GM15510 (cell line): Measurements from ENCODE around the gene CNMD.

Experiments
- POLR2A ChIP-seq: IDR thresholded peaks from 3 replicates; pipeline ENCODE4 v1.6.1; 2011; ENCODE audit warnings: borderline replicate concordance; ENCODE audit not compliant: insufficient read length; ENCODE audit errors: extremely low read depth

The CNMD gene

DNA sequence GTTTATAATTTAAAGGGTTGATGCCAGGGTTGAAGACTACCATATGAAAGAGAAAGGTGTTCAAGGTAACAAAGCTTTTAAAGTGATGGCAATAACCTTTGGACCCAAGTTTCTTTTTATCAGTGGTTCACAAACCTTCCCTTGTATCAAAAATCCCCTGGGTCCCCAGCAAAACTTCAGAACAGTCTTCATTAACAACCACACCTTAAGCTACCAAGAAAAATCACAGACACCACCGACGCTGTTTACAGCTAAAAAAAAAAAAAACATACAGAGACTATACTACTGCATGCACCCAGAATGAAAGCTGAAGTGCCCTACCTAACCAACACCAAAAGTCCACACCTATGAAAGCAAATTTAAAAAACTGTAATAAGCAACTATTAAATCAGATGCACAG lies 13.4 kb downstream of the CNMD start:
- TF ChIP-seq POLR2A = no peak

DNA sequence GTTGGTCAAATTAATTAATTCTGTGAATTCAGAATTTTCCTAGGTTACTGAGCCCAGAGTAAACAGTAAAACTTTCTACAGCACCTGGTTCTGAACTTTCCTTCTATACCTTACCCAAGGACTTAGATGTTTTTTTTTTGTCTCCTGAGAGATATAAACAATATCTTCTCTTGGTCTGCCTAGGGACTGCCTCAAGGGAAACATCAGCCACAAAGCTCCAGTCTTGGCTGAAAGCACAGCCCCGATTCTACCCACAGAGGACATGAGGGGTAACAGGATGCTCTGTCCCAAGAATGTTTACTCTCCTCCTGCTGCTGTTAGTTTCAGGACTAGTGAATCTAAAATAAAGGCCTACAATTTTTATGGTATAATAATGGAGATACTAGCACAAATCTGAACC lies 14.3 kb downstream of the CNMD start:
- TF ChIP-seq POLR2A = no peak

DNA sequence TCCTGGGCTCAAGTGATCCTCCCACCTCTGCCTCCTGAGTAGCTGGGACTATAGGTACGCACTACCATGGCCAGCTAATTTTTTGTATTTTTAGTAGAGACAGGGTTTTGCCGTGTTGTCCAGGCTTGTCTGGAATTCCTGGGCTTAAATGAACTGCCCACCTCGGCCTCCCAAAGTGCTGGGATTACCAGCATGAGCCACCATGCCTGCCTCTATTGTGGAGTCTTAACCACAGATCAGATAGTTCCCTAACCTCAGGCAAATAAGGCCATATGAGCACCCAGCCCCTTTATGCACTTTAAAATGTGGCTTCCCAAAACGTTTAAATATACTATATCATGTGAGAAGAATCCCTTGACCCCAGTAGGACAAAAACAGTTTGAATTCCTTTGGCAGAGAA lies 16.4 kb downstream of the CNMD start:
- TF ChIP-seq POLR2A = no peak

DNA sequence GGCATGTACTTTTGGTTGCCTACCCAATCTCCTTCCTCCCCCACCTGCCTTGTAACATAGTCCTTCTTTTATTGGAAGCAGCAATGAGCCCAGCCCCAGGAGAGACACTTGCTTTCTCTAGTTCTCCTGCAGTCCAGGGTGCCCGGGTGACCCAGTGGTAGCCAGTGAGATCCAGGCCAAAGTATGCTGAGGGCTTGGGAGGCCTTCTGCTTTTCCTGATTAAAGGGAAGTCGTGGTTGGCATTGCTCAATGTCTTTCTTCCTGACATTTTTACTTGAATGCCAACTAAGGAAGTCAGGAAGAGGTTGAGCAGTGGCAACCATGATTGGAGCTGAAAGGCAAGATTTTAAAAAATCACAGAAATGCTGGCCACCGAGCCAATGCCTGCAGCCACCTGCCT lies 25.7 kb downstream of the CNMD start:
- TF ChIP-seq POLR2A = no peak

DNA sequence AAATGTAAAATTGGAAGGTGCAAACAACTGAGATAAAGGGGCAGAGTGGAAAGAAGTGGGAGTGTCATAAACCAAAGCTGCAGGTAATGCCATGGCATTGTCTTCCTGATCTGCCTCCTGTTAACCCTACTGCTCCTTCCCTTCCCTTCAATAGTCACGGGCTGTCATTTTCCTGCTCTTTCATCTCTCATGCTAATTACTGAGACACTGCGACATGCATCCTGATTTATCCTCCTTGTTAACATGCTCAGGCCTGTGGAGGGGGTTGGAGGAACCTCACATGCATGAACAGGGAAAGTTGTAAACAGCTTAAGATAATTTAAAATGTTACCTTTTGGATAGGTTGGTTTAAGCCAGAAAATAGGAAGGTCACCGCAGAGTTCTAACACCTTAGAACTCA lies 27.2 kb downstream of the CNMD start:
- no peak for TF ChIP-seq POLR2A

DNA sequence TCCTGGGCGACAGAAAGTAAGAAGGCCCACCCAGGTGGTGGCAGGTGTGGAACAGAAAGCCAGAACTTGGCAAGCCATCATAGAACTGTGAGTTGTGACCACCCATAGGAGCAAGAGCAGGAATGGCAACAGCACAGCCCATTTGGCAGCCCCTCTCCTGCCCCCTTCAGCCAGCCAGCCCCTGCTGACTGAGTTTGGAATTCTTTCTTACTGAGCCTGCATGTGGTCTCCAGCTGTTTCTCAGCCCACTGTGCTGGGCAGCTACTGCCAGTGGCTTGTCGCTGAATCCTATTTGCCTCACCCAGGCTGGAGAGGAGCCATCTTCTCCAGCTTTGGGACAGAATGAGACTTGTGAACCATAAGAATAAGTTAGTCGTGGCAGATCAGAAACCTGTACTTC lies 28.3 kb downstream of the CNMD start:
- TF ChIP-seq POLR2A = no peak

DNA sequence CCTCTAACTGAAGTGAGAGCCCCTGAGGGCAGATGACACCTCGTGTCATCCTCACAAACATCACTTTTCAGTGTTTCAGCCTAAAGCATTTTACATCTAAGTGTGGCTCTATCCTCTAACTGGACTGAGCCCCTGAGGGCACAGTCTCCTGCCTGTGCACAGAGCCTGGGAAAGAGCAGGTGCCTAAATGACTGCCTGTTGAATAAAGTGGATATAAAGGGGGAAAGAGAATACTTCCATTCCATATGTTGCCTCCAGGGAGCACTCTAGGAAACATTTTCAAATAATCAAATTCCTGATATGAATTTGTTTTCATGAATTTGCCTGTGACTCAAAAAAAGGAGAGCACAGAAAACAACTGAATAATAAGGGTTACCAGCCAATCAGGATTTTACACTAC lies 32.2 kb downstream of the CNMD start:
- TF ChIP-seq POLR2A = no peak

DNA sequence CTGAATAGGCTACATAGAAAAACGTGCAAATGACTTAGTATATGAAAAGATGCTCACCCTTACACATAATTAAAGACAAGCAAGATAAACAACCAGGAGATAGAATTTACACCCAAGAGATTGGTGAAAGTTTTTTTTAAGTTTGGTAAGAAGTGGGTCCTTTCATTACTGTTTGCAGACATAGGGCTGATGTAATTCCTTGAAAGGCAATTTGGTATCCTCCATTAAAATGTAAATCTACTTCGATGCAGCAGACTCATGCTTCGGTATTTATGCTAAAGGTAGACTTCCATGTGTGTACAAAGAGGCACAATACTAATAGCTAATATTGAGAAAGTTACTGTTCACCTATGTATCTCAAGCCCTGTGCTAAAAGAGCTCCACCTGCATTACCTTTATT lies 33.5 kb downstream of the CNMD start:
- TF ChIP-seq POLR2A = no peak

DNA sequence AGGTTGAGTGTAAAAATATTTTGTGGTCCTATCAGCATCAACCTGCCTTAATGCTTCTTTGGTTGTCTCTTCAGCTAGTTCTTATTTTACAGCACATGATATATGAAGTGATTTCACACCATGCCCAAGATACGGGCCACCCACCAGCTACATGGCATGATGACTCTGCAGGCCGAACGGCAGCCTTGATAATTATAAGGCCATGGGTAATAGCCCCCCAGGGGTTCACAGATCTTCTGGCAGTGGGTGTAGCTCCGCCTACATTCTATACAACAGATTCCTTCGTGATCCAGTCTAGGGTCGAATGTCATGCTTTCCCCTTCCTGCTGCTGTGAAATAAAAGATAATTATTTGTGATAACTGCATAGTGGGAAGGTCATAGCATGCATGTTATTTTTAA lies 36.1 kb downstream of the CNMD start:
- TF ChIP-seq POLR2A = no peak

DNA sequence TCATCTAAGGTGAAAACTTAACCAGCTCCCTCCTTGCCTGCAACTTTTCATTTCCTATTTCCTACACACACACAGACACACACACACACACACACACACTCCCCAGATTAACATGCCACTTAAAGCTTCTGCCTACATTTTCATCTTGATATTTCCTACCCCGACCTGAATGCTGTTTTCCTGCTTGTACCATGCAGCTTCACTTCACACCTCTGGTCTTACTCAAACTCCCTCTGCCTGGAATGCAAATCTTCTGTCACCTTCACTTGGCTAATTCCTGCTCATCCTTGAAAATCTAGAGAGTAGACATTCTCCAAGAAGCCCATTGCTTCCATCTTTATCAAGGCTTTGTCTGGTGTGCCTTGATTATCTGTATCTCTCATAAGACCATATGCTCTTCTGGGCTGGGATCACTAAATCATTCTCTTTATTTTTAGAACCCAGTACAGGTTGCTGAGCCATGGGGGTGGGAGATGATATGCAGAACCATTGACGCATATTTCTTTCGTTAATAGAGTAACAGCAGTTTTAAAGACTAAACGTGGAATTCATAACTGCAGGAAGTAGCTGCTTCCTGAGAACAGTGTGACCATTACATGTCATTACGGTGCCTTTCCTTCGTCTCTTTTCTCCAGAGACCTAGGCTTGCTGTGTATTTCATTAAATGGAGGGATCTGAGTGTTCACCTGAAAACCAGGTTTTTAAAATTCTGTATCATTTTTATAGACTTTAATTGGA lies 37.7 kb downstream of the CNMD start:
- TF ChIP-seq POLR2A = no peak

DNA sequence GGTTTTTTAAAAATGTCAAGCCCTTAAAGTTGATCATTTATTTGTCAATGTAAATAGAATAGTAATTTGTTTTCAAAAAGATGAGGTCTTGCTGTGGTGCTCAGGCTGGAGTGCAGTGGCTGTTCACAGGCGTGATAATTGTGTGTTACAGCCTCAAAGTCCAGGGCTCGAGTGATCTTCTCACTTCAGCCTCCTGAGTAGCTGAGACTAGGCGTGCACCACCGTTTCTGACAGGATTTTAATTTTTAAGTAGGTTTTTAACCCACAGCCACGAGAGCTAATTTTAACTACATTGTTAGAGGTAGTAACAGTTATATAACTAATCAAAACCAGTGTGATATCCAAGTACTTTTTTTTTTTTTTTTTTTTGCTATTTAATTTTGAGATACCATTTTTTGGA lies 43.1 kb downstream of the CNMD start:
- TF ChIP-seq POLR2A = no peak

DNA sequence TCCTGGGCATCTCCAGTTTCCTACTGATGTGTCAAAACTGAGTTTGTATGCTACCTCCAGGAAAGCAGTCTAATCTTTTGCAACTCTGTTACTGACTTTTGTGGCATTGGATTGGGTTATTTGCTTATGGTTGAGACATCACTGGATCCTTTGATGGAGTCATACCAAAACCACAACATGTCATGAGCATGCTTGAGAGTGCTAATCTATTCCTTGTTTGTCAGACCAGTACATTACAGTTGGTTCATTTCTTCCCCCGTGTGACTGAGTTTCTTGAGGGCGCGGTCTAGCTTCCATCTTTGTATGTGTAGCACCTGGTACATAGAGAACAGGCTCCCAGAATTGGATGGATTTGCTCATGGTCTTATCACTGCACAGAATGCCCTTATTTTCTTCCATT lies 43.8 kb downstream of the CNMD start:
- TF ChIP-seq POLR2A = no peak

DNA sequence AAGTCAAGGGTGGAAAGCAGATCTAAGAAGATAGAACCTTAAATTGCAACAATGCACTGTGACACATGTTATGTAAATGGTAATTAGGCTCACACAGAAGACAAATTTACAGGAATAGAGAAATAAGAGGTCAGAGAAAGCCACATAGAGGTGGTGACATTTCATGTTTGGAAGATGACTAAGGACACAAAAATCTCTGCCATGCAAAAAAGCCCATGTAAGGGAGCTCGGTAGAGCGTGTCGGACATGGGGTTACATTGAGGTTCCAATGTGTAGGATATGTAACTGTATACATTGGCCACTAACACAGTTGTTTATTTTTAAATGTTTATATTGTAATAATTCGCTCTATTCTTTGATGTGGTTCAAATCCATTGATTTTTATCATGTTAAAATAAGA lies 53.2 kb downstream of the CNMD start:
- TF ChIP-seq POLR2A = no peak

DNA sequence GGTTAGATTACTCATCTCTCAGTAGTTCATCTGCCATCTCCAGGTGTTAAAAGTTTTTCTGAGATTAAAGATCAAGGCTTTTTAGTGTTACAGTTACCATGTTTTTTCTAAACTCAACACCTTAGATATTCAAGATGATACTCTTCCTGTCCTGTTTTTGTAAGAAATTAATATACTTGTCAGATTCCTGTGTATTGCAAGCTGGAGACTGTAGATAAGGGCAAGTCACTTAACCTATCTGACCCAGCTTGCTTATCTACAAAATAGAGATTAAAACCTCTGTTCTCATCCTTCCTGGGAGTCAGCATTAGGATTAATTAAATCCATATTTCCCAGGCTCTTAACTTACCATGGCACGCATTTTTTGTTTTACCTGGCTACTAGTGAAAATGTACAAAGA lies 61.8 kb downstream of the CNMD start:
- TF ChIP-seq POLR2A = no peak

DNA sequence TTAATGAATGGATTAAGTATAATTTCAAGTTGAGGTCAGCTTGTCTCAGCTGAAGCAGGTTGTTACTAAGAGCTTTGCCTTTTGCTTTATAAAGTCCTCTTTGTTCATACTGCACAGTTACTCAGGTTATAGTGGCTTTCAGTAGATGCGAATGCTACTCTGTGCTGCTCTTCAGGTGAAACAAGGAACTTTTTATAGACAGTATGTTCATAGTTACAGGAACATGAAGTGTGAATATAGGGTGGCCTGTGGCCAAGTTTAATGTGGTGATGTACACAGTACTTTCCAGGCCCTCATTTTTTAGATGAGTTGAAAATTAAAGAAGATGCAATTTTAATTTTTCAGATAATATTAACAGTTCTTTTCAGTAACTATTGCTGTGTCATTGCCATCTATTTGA lies 66.2 kb downstream of the CNMD start:
- TF ChIP-seq POLR2A = no peak

DNA sequence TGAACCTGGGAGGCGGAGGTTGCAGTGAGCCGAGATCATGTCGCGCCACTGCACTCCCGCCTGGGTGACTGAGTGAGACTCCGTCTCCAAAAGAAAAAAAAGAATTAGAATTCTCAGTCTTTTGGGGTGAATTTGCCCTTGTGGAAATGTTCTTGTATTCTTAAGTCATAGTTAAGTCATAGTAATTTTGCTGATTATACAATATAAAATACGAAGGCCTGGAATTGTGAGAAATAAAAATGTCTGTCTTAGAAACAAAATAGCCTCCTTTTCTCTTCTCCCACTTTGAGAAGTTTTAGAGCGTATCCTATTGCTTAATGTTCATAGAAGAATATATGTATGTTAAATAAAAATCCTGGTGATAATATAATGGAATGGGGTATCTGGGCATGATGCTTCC lies 68.9 kb downstream of the CNMD start:
- no peak for TF ChIP-seq POLR2A

DNA sequence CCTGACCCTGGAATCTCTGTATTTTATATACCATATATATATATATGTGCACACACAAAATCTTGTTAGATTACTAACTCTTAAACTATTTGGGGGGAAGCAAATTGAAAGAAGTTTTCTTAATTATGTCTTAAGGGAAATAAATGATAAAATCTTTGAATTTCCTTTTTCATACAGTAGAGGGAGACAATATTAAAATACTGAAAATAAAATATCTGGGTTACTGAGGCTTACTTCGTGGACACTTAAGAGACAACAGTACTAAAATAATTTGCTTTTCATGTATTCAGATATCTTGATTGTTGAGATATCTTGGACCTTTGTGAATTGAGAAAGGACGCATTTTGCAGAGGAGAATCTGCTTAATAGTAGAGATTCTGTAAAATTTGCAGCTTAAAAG lies 69.9 kb downstream of the CNMD start:
- no peak for TF ChIP-seq POLR2A
